OCI-LY7 (cell line): Measurements from ENCODE around the gene N4BP2. TPM values are rescaled to one million over a fixed set of nuclear protein-coding genes. Genes with fewer than 3 reads are reported as not detected.
"Not testable (repeated sequence)": the region's sequence is repeated elsewhere in the genome, so short reads cannot be mapped to it uniquely, and the experiment has no call there.

Experiments used
- BruUV-seq: library from RNA; stranded (reverse); fragments of 400-500 nt; replicated peaks from 2 replicates; lab custom pipeline; 2021; lab: Mats Ljungman, UMichigan
- CTCF ChIA-PET: fragments of 300-600 bp; sonication (Branson Sonifier 250); formaldehyde crosslinking; loops from one replicate; lab custom pipeline; 2022; ENCODE audit warnings: antibody characterized with exemption; ENCODE audit not compliant: unreplicated experiment; lab: Charles Lee
- POLR2A ChIA-PET: fragments of 300-600 bp; sonication (Branson Sonifier 250); formaldehyde crosslinking; loops from one replicate; lab custom pipeline; 2022; ENCODE audit warnings: antibody characterized with exemption; lab: Charles Lee
- DNase-seq: peaks from one replicate; pipeline ENCODE4 v3.0.0-alpha.2; 2015; ENCODE audit warnings: low spot score
- H2AFZ ChIP-seq: fragments of 200-600 bp; sonication (generic), shearing (Covaris generic); 2 replicates; pipeline ENCODE4 v1.6.1; 2014; ENCODE audit warnings: mild to moderate bottlenecking, antibody characterized with exemption, low read length, moderate library complexity
- H3K27ac ChIP-seq: fragments of 200-600 bp; sonication (generic); 2 replicates; pipeline ENCODE4 v1.5.1; 2014; ENCODE audit warnings: mixed run types, low read depth, mild to moderate bottlenecking, moderate library complexity, low read length, inconsistent platforms; ENCODE audit not compliant: poor library complexity, severe bottlenecking
- H3K36me3 ChIP-seq: fragments of 200-600 bp; sonication (generic); 2 replicates; pipeline ENCODE4 v1.6.1; 2014; ENCODE audit warnings: mild to moderate bottlenecking, antibody characterized with exemption, low read length, moderate library complexity, mixed read lengths; ENCODE audit not compliant: insufficient read depth
- H3K4me1 ChIP-seq: fragments of 200-600 bp; sonication (generic); 2 replicates; pipeline ENCODE4 v1.5.1; 2014; ENCODE audit warnings: mild to moderate bottlenecking, low read length; ENCODE audit not compliant: insufficient read depth, poor library complexity, severe bottlenecking
- H3K4me2 ChIP-seq: fragments of 200-600 bp; sonication (generic); 2 replicates; pipeline ENCODE4 v1.6.1; 2014; ENCODE audit warnings: mild to moderate bottlenecking, low read length
- H3K4me3 ChIP-seq: fragments of 200-600 bp; sonication (generic); 2 replicates; pipeline ENCODE4 v1.5.1; 2014; ENCODE audit warnings: mild to moderate bottlenecking, low read depth, low read length; ENCODE audit not compliant: poor library complexity, severe bottlenecking
- H3K79me2 ChIP-seq: fragments of 200-600 bp; sonication (generic); 2 replicates; pipeline ENCODE4 v1.6.1; 2016; ENCODE audit warnings: low read depth, mild to moderate bottlenecking, low read length, moderate library complexity, mixed read lengths; ENCODE audit not compliant: insufficient read depth
- H3K9me2 ChIP-seq: fragments of 200-600 bp; sonication (generic); 2 replicates; pipeline ENCODE4 v1.6.1; 2016; ENCODE audit warnings: mild to moderate bottlenecking, low read length, mixed read lengths; ENCODE audit not compliant: insufficient read depth
- H3K9me3 ChIP-seq: fragments of 200-600 bp; sonication (generic); 2 replicates; pipeline ENCODE4 v1.6.1; 2014; ENCODE audit warnings: mild to moderate bottlenecking, mixed run types, low read length, mixed read lengths
- H4K20me1 ChIP-seq: fragments of 200-600 bp; sonication (generic); 2 replicates; pipeline ENCODE4 v1.6.1; 2014; ENCODE audit warnings: mild to moderate bottlenecking, antibody characterized with exemption, low read length, moderate library complexity, mixed read lengths; ENCODE audit not compliant: insufficient read depth
- CTCF ChIP-seq: fragments of 200-600 bp; sonication (generic); conservative IDR thresholded peaks from 2 replicates; pipeline ENCODE4 v1.5.1; 2014; ENCODE audit warnings: mild to moderate bottlenecking, antibody characterized with exemption, low read length, moderate library complexity, mixed read lengths
- EZH2phosphoT487 ChIP-seq: fragments of 200-600 bp; sonication (generic); IDR thresholded peaks from 2 replicates; pipeline ENCODE4 v1.6.1; 2018; ENCODE audit warnings: low read depth, borderline replicate concordance, mild to moderate bottlenecking, mixed run types, antibody characterized with exemption, low read length, moderate library complexity, mixed read lengths
- intact Hi-C: fragments of 100-400 bp; cut with micrococcal nuclease; formaldehyde crosslinking; loops from one replicate; pipeline ENCODE4 v1.10.0; 2022; ENCODE audit not compliant: unreplicated experiment
- total RNA-seq, 2 experiments: library from RNA; depleted of rRNA in 1 of 2; stranded (reverse); fragments of >200 nt in 1 of 2; shearing (Covaris generic) in 1 of 2; gene quantifications; 2 replicates each; pipeline ENCODE4 v1.2.3, GENCODE V29; 2014 to 2022

The N4BP2 gene
- total RNA-seq, 2 experiments from 2014 or later, result 11.4 to 17.8 TPM

- Histone ChIP-seq H3K79me2 (no peaks in the 10 kb centered on the region), H4K20me1 (no peaks in the 10 kb centered on the region), H3K9me3 (peaks cover 4% of the 10 kb centered on the region; the same call in 1 of the 2 replicates), H3K4me2 (no peak overlapping the region), H3K9me2 (no peaks in the 10 kb centered on the region), H2AFZ (no peak overlapping the region), H3K4me3 (no peak overlapping the region), H3K4me1 (no peaks in the 10 kb centered on the region), H3K27ac (no peak overlapping the region), H3K36me3 (peaks cover 38% of the 10 kb centered on the region)
- DNase-seq, result no peak
- intact Hi-C loops, result no loop called here
- TF ChIP-seq CTCF (no peak), EZH2phosphoT487 (no peak)
- CTCF ChIA-PET, result no interaction called here
- no TSS peak for BruUV-seq
- POLR2A ChIA-PET, result no interaction called here
Observed at GRCh38 chr4:40143926-40144508, 87.4 kb downstream of the N4BP2 start.

DNA sequence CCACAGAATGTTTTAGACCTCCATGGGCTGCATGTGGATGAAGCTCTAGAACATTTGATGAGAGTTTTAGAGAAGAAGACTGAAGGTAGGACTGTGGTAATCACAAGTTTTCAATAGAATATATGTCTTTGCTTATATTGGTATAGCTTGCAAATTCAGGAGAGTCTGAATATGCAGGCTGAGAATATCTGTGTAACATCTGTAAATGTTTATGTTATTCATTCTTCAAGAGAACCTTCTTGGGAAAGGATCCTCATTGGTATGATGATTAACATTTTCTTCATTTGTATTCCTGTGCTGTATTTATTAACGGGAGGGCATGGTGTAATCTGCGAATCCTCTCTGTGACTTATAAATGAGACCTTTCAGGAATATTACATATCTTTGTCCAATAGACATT lies 88.1 kb downstream of the N4BP2 start:
- Histone ChIP-seq H3K4me3 (no peak overlapping the region), H2AFZ (no peak overlapping the region), H3K4me1 (no peaks in the 10 kb centered on the region), H3K36me3 (peaks cover 41% of the 10 kb centered on the region), H3K9me3 (peaks cover 4% of the 10 kb centered on the region; the same call in 1 of the 2 replicates), H4K20me1 (no peaks in the 10 kb centered on the region), H3K9me2 (no peaks in the 10 kb centered on the region), H3K79me2 (no peaks in the 10 kb centered on the region), H3K27ac (no peak overlapping the region), H3K4me2 (no peak overlapping the region)
- POLR2A ChIA-PET, result interaction anchor here (0.6 kb wide), 1 partner anchor 108 kb away, joined by 10 read pairs; no protein-coding TSS in a partner anchor
- CTCF ChIA-PET, result no interaction called here
- TF ChIP-seq CTCF, result no peak
- no peak for TF ChIP-seq EZH2phosphoT487
- intact Hi-C loops, result no loop called here
- no TSS peak for BruUV-seq
- DNase-seq, result no peak

GRCh38 chr4:40147490-40147889 lies 90.8 kb downstream of the N4BP2 start:
- Histone ChIP-seq H3K4me1 (peaks cover 17% of the 10 kb centered on the region), H3K36me3 (peaks cover 53% of the 10 kb centered on the region), H3K9me3 (peaks cover 18% of the 10 kb centered on the region)
- BruUV-seq, H3K9me2 ChIP-seq, H4K20me1 ChIP-seq, H3K4me2 ChIP-seq, H3K27ac ChIP-seq, POLR2A ChIA-PET, H3K4me3 ChIP-seq, DNase-seq, CTCF ChIA-PET, H3K79me2 ChIP-seq, intact Hi-C loops, H2AFZ ChIP-seq: not testable (repeated sequence)
